Calu3 (cell line): ENCODE data around the gene RPA3. TPM values are rescaled to one million over a fixed set of nuclear protein-coding genes. Genes with fewer than 3 reads are reported as not detected.

Experiments used
- BruUV-seq: library from RNA; stranded (reverse); fragments of 400-500 nt; replicated peaks from 2 replicates; lab custom pipeline; 2021; lab: Mats Ljungman, UMichigan
- CTCF ChIA-PET: fragments of 300-600 bp; sonication (Branson Sonifier 250); formaldehyde crosslinking; loops from one replicate; lab custom pipeline; 2022; ENCODE audit warnings: antibody characterized with exemption; lab: Charles Lee
- DNase-seq: peaks from one replicate; pipeline ENCODE4 v3.0.0; 2022
- H3K27ac Mint-ChIP-seq: one replicate; pipeline ENCODE4 v1.8.0; 2022; ENCODE audit warnings: mixed read lengths; ENCODE audit not compliant: unreplicated experiment
- H3K27me3 Mint-ChIP-seq: one replicate; pipeline ENCODE4 v1.8.0; 2022; ENCODE audit warnings: mixed read lengths; ENCODE audit not compliant: unreplicated experiment
- H3K36me3 Mint-ChIP-seq: one replicate; pipeline ENCODE4 v1.8.0; 2022; ENCODE audit warnings: mild to moderate bottlenecking, moderate library complexity, mixed read lengths; ENCODE audit not compliant: insufficient read depth, unreplicated experiment
- H3K4me1 Mint-ChIP-seq: one replicate; pipeline ENCODE4 v1.8.0; 2022; ENCODE audit warnings: mild to moderate bottlenecking, low read depth, mixed read lengths; ENCODE audit not compliant: unreplicated experiment
- H3K4me3 Mint-ChIP-seq: one replicate; pipeline ENCODE4 v1.8.0; 2022; ENCODE audit warnings: mild to moderate bottlenecking, low read depth, moderate library complexity, mixed read lengths; ENCODE audit not compliant: unreplicated experiment
- H3K9me3 Mint-ChIP-seq: one replicate; pipeline ENCODE4 v1.8.0; 2022; ENCODE audit warnings: low read depth, mixed read lengths; ENCODE audit not compliant: unreplicated experiment
- CTCF ChIP-seq: fragments of 200-600 bp; IDR thresholded peaks from one replicate; pipeline ENCODE4 v1.8.0; 2022; ENCODE audit warnings: antibody characterized with exemption; ENCODE audit not compliant: unreplicated experiment
- intact Hi-C: fragments of 100-400 bp; cut with micrococcal nuclease; formaldehyde crosslinking; loops from one replicate; pipeline ENCODE4 v1.10.0; 2022; ENCODE audit not compliant: unreplicated experiment
- total RNA-seq: library from RNA; stranded (reverse); gene quantifications from 2 replicates; pipeline ENCODE4 v1.2.3, GENCODE V29; 2022

Gene RPA3
- total RNA-seq, 1 experiment from 2014 or later, result 143 TPM

DNA sequence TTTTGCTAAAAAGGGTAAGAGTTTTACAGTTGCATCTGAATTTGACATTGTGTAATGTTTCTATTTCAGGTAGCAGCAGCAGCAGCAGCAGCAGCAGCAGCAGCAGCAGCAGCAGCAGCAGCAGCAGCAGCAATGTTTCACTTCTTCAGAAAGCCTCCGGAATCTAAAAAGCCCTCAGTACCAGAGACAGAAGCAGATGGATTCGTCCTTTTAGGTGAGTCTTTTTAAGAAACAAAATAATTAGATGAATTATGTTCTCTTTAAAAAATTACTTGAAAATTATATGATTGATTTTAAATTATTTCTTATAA lies 45.2 kb downstream of the RPA3 start:
- H3K4me3 Mint-ChIP-seq, result no peak overlapping the region
- H3K9me3 Mint-ChIP-seq, result no peaks in the 10 kb centered on the region
- H3K4me1 Mint-ChIP-seq, result no peaks in the 10 kb centered on the region
- CTCF ChIA-PET, result interaction anchor here (0.7 kb wide), 1 partner anchor 8 kb away, joined by 3 read pairs; no protein-coding TSS in a partner anchor
- intact Hi-C loops, result no loop called here
- BruUV-seq, result no TSS peak
- no peak for DNase-seq
- TF ChIP-seq CTCF, result no peak
- no peaks in the 10 kb centered on the region for H3K36me3 Mint-ChIP-seq
- no peaks in the 10 kb centered on the region for H3K27me3 Mint-ChIP-seq
- no peak overlapping the region for H3K27ac Mint-ChIP-seq

DNA sequence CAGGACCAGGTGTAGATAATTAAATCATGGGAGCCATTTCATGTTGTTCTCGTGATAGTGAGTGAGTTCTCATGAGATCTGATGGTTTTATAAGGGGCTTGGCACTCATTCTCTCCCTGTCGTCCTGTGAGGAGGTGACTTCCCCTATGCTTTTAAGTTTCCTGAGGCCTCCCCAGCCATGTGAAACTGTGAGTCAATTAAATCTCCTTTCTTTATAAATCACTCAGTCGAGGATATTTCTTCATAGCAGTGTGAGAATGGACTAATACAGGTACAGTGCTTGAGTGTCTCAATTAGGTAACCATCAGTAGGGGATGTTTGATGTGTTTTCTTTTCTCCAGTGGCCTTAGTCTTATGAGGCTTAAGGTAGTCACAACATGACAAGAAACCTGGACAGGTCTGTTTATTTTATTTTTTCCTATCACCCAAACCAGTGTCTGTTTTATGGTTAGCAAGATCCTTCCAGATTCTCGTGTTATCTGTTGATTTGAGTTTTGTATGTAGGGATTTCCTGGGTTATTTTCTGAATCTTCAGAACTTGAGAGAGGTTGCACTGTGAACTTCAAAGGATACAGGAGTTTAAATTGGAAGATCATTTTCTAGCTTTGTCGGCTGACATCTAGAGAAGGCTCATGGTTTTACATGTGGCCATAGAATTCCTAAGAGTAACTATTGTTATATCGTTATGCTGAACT lies 45.7 kb downstream of the RPA3 start:
- DNase-seq, result no peak
- Mint-ChIP-seq H3K36me3 (no peaks in the 10 kb centered on the region), H3K27ac (no peak overlapping the region), H3K9me3 (no peaks in the 10 kb centered on the region), H3K4me3 (no peak overlapping the region), H3K4me1 (no peaks in the 10 kb centered on the region), H3K27me3 (no peaks in the 10 kb centered on the region)
- intact Hi-C loops, result no loop called here
- no TSS peak for BruUV-seq
- CTCF ChIA-PET, result interaction anchor here (0.7 kb wide), 1 partner anchor 8 kb away, joined by 3 read pairs; no protein-coding TSS in a partner anchor
- no peak for TF ChIP-seq CTCF

DNA sequence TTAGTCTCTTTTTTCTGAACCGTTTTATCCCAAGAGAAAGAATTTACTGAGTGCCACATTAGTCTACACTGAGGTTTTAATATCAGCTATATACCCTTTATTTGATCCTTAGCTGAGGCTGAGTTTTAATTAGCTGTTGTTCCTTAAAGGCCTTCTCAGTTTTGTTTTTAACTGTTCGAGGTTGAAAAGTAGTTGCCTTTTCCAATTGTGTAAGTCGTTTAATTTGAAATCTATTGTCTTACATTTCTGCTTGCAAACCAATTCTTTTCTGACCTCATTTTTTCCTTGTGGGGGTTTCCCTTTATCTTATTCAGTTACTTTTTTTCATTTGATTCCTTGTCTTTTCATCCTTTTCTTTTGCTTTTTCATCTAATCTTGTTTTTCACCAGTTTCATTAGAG lies 47.0 kb downstream of the RPA3 start:
- H3K9me3 Mint-ChIP-seq, result no peaks in the 10 kb centered on the region
- H3K36me3 Mint-ChIP-seq, result no peaks in the 10 kb centered on the region
- H3K4me3 Mint-ChIP-seq, result no peak overlapping the region
- no peak for TF ChIP-seq CTCF
- BruUV-seq, result no TSS peak
- no peak for DNase-seq
- no peaks in the 10 kb centered on the region for H3K27me3 Mint-ChIP-seq
- no peaks in the 10 kb centered on the region for H3K4me1 Mint-ChIP-seq
- H3K27ac Mint-ChIP-seq, result no peak overlapping the region
- CTCF ChIA-PET, result no interaction called here
- intact Hi-C loops, result no loop called here

- no peak overlapping the region for H3K4me3 Mint-ChIP-seq
- intact Hi-C loops, result no loop called here
Measured at GRCh38 chr7:7670490-7670889, 47.9 kb downstream of the RPA3 start.

More at GRCh38 chr7:7670490-7670889, 47.9 kb downstream of the RPA3 start:
- no peaks in the 10 kb centered on the region for H3K27me3 Mint-ChIP-seq
- H3K36me3 Mint-ChIP-seq, result no peaks in the 10 kb centered on the region
- DNase-seq, result no peak
- H3K9me3 Mint-ChIP-seq, result no peaks in the 10 kb centered on the region
- TF ChIP-seq CTCF, result no peak
- CTCF ChIA-PET, result no interaction called here
- no peaks in the 10 kb centered on the region for H3K4me1 Mint-ChIP-seq
- no peak overlapping the region for H3K27ac Mint-ChIP-seq
- BruUV-seq, result no TSS peak
